ENCODE results near the gene MTMR2.
A peak's percentile ranks its signal among the peaks of the same experiment; 100 is the strongest.

MTMR2 gene

DNA sequence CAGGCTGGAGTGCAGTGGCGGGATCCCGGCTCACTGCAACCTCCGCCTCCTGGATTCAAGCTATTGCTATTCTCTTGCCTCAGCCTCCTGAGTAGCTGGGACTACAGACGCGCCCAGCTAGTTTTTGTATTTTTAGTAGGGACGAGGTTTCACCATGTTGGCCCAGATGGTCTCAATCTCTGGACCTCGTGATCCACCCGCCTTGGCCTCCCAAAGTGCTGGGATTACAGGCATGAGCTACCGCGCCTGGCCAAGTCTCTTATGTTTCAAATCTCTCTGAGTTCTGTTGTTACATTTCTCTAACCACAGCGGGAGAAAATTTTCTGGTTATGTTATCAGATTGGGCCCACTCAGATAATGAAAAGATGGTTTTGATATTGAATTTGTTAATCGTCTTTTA, 123.5 kb downstream of the MTMR2 start:
- no peaks in the 10 kb centered on the region for H3K4me1 ChIP-seq (ENCODE audit: insufficient read depth, low read length)
- H3K9me3 ChIP-seq (ENCODE audit: control insufficient read depth, insufficient read depth, low read length): peaks cover 3% of the 10 kb centered on the region; the same call in 1 of the 2 replicates
- H3K9ac ChIP-seq (ENCODE audit: low read depth, low read length): no peak overlapping the region
- peaks cover 8% of the 10 kb centered on the region; the same call in 1 of the 2 replicates for H3K36me3 ChIP-seq (ENCODE audit: insufficient read depth, low read length)

DNA sequence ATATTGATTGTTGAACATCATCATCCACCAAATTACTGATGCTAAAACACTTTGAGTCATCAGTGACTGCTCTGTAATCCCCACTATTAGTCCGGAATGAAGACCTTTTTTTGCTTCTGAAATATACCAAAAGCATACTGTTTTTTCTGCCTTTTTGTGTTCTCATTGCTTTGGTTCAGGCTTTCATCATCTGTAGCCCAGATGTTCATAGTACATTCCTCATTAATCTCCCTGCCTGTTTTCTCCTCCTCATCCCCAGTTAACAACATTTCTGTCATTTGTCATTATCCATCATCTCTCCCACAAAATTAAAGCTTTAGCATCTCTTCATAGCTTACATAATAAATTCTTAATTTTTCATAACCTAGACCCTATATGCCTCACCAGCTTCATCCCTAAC, 124.4 kb downstream of the MTMR2 start:
- Histone ChIP-seq H3K4me1 (ENCODE audit: insufficient read depth, low read length) (no peaks in the 10 kb centered on the region), H3K36me3 (ENCODE audit: insufficient read depth, low read length) (peaks cover 8% of the 10 kb centered on the region; the same call in 1 of the 2 replicates), H3K9ac (ENCODE audit: low read depth, low read length) (no peak overlapping the region), H3K9me3 (ENCODE audit: control insufficient read depth, insufficient read depth, low read length) (no peaks in the 10 kb centered on the region)

DNA sequence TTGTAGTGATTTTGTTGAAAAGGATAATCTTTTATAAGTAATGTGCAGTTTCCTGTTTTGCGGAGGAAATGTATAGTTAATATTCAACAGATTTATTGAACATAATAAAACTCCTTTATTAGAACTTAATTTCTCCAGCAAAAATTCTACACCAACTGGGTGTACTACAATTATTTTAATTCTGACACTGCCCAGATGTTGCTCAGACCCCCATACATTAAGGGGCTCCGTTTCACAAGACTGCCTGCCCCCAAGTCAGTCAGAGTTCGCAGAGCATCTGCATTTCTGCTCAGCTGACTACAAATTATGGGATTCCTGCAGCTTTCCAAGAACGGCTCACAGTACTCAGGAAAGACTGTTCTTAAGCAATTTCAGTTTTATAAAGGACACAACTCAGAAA, 127.4 kb downstream of the MTMR2 start:
- H3K36me3 ChIP-seq (ENCODE audit: insufficient read depth, low read length): peaks cover 8% of the 10 kb centered on the region; the same call in 1 of the 2 replicates
- H3K9ac ChIP-seq (ENCODE audit: low read depth, low read length): no peak overlapping the region
- no peaks in the 10 kb centered on the region; the same call in 1 of the 2 replicates for H3K4me1 ChIP-seq (ENCODE audit: insufficient read depth, low read length)
- no peaks in the 10 kb centered on the region for H3K9me3 ChIP-seq (ENCODE audit: control insufficient read depth, insufficient read depth, low read length)

DNA sequence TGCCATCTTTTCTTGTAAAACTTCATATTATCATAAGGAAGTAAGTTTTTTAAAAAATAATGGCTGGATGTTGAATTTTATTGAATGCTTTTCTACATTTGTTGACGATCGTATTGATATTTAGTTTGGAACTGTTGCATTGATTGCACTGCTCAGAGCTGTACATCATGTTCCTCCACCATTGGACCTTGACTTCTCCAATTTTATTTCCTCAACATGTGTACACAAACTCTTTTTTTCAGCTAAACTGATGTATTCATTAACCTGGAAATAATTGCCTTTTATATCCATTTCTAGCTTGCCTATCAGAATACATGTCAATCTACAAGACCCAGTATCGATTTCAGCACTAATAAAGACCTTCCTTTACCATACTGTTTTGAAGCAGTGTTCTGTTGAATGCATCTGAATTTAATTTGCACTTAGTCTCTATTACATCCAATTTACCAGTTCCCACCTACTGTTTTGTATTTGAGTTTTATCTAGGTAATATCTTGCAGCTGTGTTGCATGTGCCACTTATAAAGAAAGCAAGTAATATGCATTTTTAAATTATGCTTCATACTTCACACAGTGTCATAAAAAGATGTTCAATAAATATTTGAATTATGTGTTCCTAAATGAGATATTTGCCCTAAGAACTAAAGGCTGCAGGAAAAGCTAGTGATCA, 128.1 kb downstream of the MTMR2 start:
- Histone ChIP-seq H3K9me3 (ENCODE audit: control insufficient read depth, insufficient read depth, low read length) (no peaks in the 10 kb centered on the region), H3K9ac (ENCODE audit: low read depth, low read length) (no peak overlapping the region), H3K4me1 (ENCODE audit: insufficient read depth, low read length) (no peaks in the 10 kb centered on the region; the same call in 1 of the 2 replicates), H3K36me3 (ENCODE audit: insufficient read depth, low read length) (peaks cover 8% of the 10 kb centered on the region; the same call in 1 of the 2 replicates)

DNA sequence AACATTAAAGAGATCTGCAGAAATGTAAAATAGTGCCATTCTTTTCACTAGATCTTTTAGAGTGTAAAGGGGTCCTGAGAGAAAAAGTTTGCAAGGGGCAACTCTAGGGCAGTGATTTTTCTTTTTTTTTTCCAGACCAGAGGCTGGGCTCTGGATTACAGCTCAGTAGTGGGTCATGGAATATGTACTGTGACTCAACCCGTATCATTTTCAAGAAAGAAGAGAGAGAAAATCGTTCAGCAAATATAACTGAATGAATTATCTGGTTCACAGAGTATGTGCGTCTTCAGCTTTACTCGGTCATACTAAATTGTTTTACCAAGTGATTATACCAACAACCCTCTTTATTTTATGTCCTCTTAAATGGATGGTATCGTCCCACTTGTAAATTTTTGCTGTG, 129.8 kb downstream of the MTMR2 start:
- no peaks in the 10 kb centered on the region for H3K36me3 ChIP-seq (ENCODE audit: insufficient read depth, low read length)
- no peaks in the 10 kb centered on the region for H3K9me3 ChIP-seq (ENCODE audit: control insufficient read depth, insufficient read depth, low read length)
- H3K4me1 ChIP-seq (ENCODE audit: insufficient read depth, low read length): no peaks in the 10 kb centered on the region; the same call in 1 of the 2 replicates
- no peak overlapping the region for H3K9ac ChIP-seq (ENCODE audit: low read depth, low read length)

DNA sequence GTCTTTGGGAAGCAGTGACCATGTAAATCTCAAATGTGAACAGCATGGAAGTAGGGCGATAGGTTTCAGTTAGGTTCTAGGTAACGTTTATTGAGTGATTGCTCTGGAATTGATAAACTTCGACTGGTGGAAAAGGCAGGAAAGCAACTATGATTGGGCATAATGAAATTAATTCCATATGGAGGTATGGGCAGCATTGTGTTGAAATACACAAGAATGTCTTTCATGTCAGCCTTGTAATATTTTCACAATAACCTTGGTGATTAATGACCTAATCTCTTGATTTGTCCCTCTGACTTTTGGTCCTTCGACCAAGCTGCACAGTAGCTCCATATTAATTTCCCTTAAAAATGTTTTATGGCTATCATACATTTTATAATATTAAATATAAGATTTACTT, 130.8 kb downstream of the MTMR2 start:
- Histone ChIP-seq H3K9ac (ENCODE audit: low read depth, low read length) (no peak overlapping the region), H3K4me1 (ENCODE audit: insufficient read depth, low read length) (no peaks in the 10 kb centered on the region; the same call in 1 of the 2 replicates), H3K9me3 (ENCODE audit: control insufficient read depth, insufficient read depth, low read length) (no peaks in the 10 kb centered on the region), H3K36me3 (ENCODE audit: insufficient read depth, low read length) (no peaks in the 10 kb centered on the region)

DNA sequence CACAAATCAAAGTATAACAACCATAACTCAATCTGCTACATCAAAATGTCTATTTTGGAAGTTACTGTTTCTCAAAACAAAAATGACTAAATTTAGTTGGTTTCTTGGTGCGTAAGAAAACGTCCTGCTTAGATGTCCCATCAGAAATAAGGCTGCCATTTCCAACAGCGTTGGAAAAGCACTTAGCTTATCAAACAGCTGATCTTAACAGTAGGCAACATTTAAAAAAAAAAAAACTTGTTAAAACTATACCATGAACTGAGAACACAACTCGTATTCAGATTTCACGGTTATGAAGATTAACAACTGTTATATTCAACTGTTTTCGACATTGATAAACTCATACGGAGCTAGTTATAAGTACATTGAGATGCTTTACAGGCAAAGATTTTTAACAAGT, 131.2 kb downstream of the MTMR2 start:
- H3K9me3 ChIP-seq (ENCODE audit: control insufficient read depth, insufficient read depth, low read length): no peaks in the 10 kb centered on the region
- no peaks in the 10 kb centered on the region; the same call in 1 of the 2 replicates for H3K4me1 ChIP-seq (ENCODE audit: insufficient read depth, low read length)
- H3K9ac ChIP-seq (ENCODE audit: low read depth, low read length): no peak overlapping the region
- H3K36me3 ChIP-seq (ENCODE audit: insufficient read depth, low read length): no peaks in the 10 kb centered on the region

DNA sequence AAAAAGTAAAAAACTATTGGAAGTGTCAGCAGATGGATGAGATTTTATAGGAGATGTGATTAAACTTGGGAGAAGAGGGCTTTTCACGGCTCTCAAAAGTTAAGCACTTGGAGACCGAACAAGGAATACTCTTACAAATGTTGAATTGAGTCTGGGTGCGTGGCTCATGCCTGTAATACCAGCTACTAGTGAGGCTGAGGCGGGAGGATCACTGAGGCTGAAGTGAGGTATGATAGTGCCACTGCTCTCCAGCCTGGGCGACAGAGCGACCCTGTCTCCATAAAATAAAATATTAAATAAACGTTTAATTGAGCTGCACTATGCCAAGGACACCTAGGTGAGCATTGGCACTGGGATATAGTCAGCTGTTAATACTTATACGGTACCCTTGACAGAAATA, 131.7 kb downstream of the MTMR2 start:
- H3K36me3 ChIP-seq (ENCODE audit: insufficient read depth, low read length): no peaks in the 10 kb centered on the region
- no peaks in the 10 kb centered on the region; the same call in 1 of the 2 replicates for H3K4me1 ChIP-seq (ENCODE audit: insufficient read depth, low read length)
- H3K9me3 ChIP-seq (ENCODE audit: control insufficient read depth, insufficient read depth, low read length): no peaks in the 10 kb centered on the region
- 0 out of 2 replicates have a peak overlapping the region, but pooled peaks have one; percentile 81 for H3K9ac ChIP-seq (ENCODE audit: low read depth, low read length)

DNA sequence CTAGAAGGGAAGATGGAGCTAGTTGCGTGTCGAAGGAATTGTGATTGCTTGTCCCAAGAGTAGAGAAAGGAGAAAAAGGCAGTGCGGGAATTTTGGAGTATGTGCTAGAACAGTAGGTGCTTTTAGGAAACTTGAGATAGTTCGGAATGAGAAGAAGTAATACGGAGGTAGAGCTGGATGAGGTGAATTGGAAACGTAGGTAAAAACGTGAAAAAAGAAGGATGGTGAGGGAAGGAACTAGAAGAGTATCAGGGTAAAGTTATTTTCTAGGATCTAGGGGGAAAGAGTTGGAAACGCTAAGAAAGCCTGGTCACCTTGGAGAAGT, 132.2 kb downstream of the MTMR2 start:
- no peaks in the 10 kb centered on the region; the same call in 1 of the 2 replicates for H3K4me1 ChIP-seq (ENCODE audit: insufficient read depth, low read length)
- H3K9me3 ChIP-seq (ENCODE audit: control insufficient read depth, insufficient read depth, low read length): no peaks in the 10 kb centered on the region
- H3K36me3 ChIP-seq (ENCODE audit: insufficient read depth, low read length): no peaks in the 10 kb centered on the region
- H3K9ac ChIP-seq (ENCODE audit: low read depth, low read length): peak overlapping the region; percentile 81

DNA sequence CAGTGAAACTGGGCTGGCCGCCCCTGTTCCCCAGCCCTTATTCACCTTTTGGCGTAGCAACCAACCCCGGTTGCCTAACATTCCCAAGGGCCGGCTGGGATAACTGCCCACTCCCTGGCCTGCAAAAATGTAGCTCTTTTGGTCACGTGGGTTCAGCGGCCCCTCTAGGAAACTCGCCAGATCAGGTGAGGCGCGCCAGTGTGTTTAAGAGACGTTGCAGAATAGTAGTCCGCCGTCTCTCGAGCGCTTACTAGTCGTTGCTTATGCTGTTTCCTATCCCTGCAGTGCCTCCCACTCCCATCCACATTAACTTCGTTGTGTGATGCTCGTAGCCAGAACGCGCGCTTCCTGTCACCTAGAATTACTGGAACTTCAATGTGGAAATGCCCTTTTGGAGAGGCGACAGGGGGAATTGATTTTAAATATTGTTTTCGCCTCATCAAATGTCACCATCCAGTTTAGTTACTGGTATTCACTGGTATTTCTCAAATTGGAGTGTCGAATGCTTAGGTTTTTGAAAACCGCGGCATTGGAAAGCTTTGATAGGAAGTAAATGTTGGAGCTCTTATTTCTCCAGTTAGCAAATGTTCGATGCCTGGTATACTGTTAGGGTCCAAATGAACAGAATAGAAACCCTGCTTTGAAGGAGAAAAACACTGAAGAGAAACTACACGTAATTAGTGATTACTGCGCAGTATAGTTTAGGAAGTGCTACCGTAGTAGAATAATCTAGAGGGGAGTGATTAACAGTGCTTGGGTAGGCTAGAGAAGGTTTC, 132.8 kb downstream of the MTMR2 start:
- Histone ChIP-seq H3K4me1 (ENCODE audit: insufficient read depth, low read length) (no peaks in the 10 kb centered on the region; the same call in 1 of the 2 replicates), H3K9ac (ENCODE audit: low read depth, low read length) (peak overlapping the region; percentile 81), H3K9me3 (ENCODE audit: control insufficient read depth, insufficient read depth, low read length) (no peaks in the 10 kb centered on the region), H3K36me3 (ENCODE audit: insufficient read depth, low read length) (no peaks in the 10 kb centered on the region)

DNA sequence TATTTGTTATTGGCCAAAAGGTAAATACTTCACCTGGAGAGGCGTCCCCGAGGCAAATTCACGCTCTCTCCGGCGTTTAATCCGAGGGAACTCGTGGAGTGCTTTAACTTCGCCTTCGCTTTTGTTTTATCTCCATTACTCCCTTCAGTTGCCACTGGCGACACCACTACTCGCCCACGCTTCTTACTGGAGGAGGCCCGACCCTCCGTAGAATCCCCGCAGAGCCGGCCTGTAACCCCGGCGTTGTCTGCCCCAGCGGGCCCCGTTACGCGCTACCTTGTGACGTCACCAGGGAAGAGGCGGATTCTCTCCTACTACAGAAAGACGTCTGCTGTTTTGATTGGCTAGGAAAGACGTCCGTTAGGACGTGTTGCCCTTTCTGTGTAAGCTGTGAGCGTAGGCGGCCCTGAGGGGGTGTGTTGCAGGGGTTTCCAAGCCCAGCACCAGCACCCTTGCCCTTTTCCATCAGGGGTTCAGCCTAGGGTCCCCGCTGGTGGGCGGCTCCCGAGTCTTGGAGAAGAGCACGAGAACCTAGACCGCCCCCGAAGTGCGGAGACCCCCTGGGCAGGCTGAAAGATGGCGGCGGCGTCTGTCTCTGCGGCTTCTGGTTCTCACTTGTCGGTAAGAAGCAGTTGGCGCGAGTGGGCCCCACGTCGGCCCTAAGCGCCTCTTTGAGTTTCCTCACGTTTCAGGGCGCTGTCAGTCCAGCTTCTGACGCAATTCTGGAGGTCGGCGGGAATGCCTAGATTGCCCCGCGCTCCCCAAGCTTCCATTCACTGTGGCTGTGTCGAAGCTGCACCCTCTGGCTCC, 133.6 kb downstream of the MTMR2 start, which contains the start of gene CEP57:
TSS of gene CEP57 (plus strand) at position 376 of the 810 bp plus-strand sequence. CDS start at position 577, 201 bp downstream.
- peaks cover 6% of the 10 kb centered on the region; the same call in 1 of the 2 replicates for H3K36me3 ChIP-seq (ENCODE audit: insufficient read depth, low read length)
- H3K4me1 ChIP-seq (ENCODE audit: insufficient read depth, low read length): no peaks in the 10 kb centered on the region; the same call in 1 of the 2 replicates
- no peaks in the 10 kb centered on the region for H3K9me3 ChIP-seq (ENCODE audit: control insufficient read depth, insufficient read depth, low read length)
- peak within 1 kb of the TSS; percentile 81 for H3K9ac ChIP-seq (ENCODE audit: low read depth, low read length)

DNA sequence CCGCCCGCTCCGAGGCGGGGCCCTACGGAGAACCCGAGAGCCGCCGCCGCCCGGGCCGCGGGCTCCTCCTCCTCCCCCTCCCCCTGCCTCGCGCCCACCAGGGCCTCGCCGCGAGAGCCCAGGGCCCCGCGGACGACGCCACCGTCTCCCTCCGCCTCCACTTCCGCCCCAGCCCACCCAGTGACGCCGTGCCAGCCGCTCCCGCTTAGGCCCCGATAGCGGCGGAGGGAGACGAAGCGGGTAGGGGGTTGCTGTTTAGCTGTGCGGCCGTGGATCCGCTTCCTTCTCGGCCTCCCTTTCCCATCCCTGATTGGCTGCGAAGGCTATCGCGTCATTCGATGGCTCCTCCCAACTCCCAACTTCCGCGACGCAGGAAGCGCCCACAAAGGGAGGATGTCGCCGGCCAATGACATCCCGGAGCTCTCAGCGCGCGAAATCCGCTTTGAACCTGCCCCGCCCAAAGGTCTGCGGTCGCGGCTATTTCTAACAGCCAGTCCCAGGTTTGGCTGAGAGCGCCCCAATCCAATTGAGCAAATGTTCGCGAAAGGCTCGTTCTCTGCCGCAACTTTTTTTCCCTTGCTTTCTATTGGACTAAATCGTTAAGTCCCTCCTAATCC, 134.3 kb downstream of the MTMR2 start, which contains the start of gene FAM76B:
TSS of gene FAM76B (minus strand) at position 277 of the 617 bp plus-strand sequence. CDS start 304 bp downstream, outside the sequence.
- Histone ChIP-seq H3K9ac (ENCODE audit: low read depth, low read length) (peak within 1 kb of the TSS; percentile 81), H3K4me1 (ENCODE audit: insufficient read depth, low read length) (no peaks in the 10 kb centered on the region; the same call in 1 of the 2 replicates), H3K9me3 (ENCODE audit: control insufficient read depth, insufficient read depth, low read length) (no peaks in the 10 kb centered on the region), H3K36me3 (ENCODE audit: insufficient read depth, low read length) (peaks cover 9% of the 10 kb centered on the region; the same call in 1 of the 2 replicates)

DNA sequence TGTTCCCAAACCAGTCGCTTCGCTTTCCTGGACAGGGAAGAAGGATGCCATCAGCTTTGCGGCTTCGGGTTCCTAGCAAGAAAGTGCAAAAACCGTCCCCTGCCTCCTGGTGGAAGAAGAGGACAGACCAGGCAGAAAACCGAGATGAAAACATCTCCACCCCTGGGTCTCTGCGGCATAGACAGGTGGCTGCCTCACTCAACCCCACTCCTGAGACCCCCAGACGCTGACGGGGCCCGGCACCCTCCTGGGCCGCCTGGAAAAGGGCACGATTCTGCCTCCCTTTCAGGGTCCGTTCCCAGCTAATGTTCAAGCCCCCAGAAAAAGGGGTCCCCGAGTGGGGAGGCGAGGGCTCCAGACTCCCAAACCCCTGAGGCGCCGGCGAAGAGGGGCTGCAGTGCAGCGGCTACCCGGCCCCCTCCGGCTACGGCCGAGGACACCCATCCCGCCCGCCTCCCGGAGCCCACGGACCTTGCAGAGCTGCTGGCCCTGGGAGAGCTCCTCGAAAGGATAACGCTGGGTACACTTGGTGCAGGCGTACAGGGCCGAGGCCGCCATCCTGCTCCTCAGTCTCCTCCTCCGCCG, 134.9 kb downstream of the MTMR2 start:
- no peaks in the 10 kb centered on the region for H3K9me3 ChIP-seq (ENCODE audit: control insufficient read depth, insufficient read depth, low read length)
- peak overlapping the region; percentile 81 for H3K9ac ChIP-seq (ENCODE audit: low read depth, low read length)
- peaks cover 9% of the 10 kb centered on the region; the same call in 1 of the 2 replicates for H3K36me3 ChIP-seq (ENCODE audit: insufficient read depth, low read length)
- no peaks in the 10 kb centered on the region; the same call in 1 of the 2 replicates for H3K4me1 ChIP-seq (ENCODE audit: insufficient read depth, low read length)

Data from ES-I3 (cell line).